HG02610 (cell line): ENCODE measurements around the gene OR4C3.
"Not testable (repeated sequence)": the region's sequence is repeated elsewhere in the genome, so short reads cannot be mapped to it uniquely, and the experiment has no call there.

Experiments
- ATAC-seq: cut with Tn5 transposase; IDR thresholded peaks from one replicate; pipeline ENCODE4 v1.9.1; 2021; ENCODE audit warnings: mild to moderate bottlenecking, moderate library complexity; ENCODE audit not compliant: unreplicated experiment

Gene OR4C3

DNA sequence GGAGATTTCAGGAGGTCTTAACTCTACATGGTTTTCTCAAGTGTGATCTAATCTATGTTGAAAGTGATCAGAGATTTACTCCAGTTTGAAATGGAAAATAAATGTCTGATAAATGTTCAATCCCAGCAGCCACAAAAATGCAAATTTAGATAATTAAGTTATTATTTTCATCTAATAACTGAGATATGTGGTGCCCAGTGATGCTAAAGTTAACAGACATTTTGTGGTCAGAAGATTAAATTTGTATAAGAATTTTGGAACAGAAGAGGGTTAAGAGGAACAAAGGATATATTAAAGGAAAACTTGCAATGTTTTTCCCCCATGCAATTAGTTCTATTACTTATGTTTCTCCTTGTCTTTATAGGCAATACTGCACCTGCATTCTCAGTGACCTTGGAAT, at the start of gene OR4C3:
Gene OR4C3 (plus strand): TSS at position 301 of the 400 bp plus-strand sequence. CDS start 102 bp downstream, outside the sequence.
- ATAC-seq, result not testable (repeated sequence)

DNA sequence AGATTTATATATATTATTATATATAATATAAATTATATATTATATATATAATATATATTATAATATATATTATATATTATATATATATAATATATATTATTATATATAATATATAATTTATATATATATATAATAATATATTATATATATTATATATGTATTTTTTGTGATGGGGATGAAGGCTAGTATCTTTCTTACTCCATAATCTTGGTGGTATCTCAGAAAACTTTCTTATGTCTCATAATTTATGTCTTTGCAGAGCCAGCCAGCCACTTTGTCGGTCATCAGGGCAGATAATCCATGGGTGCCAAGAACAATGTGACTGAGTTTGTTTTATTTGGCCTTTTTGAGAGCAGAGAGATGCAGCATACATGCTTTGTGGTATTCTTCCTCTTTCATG, 18.8 kb upstream of the OR4C3 start, which contains the start of gene OR4S1:
Gene OR4S1 (plus strand): TSS at position 301 of the 400 bp plus-strand sequence. CDS start 0 bp downstream, at position 301.
- no peak for ATAC-seq

DNA sequence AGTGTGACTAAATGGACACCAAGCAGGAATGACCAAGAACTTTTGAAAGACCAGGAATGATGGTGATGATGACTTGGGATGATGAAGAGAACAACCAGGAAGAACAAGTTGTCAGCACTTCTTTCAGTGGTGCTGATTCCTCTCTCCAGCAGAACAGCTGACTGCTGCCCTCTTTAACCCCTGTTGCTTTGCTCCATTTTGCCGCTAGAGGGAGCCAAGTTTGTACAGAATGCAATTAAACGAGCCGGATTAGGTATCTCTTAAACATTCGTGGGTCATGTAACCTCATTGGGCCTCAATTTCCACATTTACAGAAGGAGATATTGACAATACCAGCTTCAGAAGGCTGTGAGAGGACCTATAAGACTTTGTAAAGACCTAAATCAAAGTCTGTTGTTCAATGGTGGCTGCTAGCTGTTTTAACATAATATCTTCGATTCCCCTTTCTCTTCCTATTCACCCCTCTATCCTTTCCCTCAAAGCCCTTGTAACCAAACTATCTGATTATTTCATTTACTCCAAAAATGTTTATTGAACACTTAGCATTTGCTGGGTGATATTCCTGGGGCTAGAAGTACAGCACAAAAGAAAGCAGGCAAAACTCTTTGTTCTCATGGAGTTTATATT, 16.8 kb upstream of the OR4C3 start:
- peak; percentile 91 for ATAC-seq

DNA sequence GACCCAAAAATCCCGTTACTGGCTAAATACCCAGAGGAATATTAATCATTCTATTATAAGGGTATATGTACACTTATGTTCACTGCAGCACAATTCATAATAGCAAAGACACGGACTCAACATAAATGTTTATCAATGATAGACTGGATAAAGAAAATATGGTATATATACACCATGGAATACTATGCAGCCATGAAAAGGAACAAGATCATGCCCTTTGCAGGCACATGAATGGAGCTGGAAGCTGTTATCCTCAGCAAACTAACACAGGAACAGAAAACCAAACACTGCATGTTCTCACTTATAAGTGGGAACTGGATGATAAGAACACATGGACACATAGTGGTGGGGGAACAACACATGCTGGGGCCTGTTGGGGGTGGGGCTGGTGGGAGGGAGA, 11.1 kb upstream of the OR4C3 start:
- ATAC-seq, result not testable (repeated sequence)

DNA sequence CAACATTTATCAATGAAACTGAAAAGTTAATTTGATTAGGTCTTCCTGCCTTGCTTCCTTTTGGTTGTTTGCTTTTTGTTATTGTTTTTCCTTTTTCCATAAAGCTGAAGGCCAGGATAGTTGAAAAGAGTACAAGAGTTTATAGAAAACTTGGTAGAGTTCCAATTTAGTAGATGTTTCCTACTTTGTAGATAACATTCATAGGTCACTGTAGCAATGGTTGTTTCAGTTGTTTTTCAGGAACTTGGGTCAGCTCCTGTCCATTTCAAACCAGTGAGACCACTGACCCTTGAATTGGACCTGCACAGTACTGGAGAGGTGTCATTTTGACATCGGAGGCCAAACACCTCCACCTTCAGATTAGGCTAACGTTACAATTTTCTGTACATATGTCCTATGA, 4.9 kb upstream of the OR4C3 start:
- not testable (repeated sequence) for ATAC-seq

DNA sequence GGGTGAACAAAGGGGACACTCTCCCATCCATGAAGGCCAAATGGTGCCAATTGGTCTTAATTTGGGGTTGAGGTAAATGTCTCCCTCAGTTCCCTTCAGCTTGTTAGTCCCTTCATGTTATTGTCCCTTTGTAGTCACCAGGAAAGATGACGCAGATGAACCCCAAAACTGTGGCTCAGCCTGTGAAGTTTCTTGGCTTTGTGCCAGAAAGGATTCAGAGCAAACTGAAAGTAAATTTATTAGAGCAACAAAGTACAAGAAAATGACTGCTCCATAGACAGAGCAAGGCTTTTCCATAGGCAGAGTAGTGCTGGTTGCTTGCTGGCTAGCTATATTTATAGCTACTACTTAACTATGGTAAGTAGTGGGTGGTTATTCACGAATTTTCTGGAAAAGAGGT, 16.7 kb downstream of the OR4C3 start:
- ATAC-seq, result no peak

DNA sequence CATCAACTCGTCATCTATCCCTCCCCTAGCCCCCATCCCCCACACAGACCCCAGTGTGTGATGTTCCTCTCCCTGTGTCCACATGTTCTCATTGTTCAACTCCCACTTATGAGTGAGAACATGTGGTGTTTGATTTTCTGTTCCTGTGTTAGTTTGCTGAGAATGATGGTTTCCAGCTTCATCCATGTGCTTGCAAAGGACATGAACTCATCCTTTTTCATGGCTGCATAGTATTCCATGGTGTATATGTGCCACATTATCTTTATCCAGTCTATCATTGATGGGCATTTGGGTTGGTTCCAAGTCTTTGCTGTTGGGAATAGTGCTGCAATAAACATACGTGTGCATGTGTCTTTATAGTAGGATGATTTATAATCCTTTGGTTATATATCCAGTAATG, 17.8 kb downstream of the OR4C3 start:
- ATAC-seq, result not testable (repeated sequence)

DNA sequence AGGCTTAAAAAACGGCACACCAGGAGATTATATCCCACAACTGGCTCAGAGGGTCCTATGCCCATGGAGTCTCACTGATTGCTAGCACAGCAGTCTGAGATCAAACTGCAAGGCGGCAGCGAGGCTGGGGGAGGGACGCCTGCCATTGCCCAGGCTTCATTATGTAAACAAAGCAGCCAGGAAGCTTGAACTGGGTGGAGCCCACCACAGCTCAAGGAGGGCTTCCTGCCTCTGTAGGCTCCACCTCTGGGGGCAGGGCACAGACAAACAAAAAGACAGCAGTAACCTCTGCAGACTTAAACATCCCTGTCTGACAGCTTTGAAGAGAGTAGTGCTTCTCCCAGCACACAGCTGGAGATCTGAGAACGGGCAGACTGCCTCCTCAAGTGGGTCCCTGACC, 21.6 kb downstream of the OR4C3 start:
- ATAC-seq, result not testable (repeated sequence)

DNA sequence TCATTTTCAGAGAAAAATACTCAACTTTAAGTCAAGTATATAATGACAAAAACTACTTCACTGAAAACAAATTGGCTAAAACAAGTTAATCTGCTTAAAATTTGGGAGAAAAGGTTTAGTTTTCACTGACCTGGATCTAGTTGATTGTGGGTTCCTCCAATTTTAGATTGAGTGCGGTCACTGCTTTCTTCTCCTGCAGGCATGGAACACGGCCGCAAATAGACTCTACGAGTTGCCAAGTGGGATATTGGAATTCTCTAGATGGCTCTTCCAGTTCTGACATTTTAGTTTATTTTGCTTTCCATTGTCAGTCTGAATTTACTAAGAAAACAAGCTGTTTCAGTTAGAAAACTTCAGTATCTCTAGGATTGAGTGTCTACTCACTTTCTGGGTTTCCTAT, 29.3 kb downstream of the OR4C3 start:
- no peak for ATAC-seq

DNA sequence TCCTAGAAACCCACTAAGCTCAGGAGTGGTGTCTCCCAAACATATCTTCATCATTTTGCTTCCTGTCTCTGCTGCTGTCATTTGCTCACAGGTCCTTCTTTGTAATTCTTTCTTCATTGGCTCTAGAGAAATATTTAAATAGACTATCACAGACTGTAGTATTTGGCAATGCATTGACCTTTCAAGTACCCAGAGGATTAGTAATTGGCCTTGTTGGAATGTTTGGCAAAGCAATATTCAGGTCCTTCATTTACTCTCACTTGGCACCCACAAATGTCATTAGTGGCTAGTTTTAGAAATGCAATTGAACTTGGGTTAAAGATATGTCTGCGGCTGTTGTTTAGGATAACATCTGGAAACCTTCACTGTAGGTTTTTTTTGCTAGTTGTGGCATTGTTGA, 30.0 kb downstream of the OR4C3 start:
- no peak for ATAC-seq

DNA sequence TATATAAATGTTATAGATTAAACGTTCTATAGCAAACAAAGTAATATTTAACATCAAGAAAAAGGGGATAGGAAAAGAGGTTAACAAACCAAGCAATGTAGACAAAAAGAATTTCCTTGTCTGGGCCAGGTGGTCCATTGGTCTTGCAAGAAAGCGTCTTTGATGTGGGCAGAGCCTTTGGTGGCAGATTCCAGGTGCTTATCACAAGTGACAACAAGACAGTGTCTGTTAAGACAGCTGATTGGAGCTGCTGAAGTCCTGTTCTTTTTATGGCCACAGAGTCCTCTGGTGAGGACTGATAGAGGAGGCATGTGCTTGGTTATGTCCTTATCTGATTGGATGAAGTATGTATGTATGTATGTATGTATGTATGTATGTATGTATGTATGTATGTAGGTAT, 36.6 kb downstream of the OR4C3 start:
- not testable (repeated sequence) for ATAC-seq

DNA sequence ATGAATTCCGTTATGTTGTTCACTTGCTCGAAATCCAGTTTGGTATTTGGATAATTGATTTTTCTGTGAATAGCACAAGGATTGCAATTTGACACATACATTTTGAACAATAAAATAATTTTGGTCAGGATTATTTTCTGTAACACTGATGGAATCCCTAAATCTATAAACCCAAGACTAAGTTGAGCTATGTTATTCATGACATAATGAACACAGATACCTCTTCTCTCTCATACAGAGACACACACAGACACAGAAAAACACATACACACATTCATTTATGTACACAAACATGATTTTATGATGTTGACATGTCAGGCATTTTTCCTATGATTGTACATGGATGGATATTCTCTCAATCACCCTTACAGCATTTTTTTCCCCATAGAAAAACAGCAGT, 41.6 kb downstream of the OR4C3 start, which contains the start of gene OR4C5:
Gene OR4C5 (minus strand): TSS at position 101 of the 400 bp plus-strand sequence. CDS start 0 bp downstream, at position 101.
- no peak for ATAC-seq
